Measurements from ENCODE around the gene IFI30.

The IFI30 gene

DNA sequence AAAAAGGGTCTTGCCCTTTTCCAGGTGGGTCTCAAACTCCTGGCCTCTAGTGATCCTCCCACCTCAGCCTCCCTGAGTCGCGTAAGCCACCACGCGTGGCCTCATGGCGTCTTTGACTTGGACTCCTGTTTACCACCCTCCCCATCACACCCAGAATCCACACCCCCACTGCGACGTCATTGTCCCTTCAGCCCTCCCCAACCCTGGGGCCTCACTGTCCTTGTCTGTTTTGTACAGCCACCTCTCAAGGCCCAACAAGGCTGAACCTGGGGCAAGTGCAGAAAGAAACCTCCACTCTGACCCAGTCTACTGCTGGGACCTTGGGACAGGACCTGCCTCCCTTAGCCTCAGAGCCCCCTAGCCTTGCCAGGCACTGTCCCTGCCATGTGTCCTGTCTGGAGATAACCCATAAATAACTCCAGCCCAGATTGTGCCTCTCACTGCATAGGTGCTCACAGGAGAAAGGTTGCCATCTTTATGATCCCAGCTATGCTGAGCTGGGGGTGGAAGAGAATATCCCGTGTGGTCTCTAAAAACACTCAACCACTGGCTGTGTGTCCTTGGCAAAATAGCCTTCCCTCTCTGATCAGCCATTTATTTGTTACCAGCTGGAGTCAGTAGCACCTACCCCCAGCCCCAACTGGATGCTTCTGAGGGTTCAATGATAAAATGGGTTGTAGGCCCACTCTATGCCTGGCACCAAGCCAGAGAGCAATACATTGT is 1.8 kb upstream of the IFI30 start:
- peak; percentile 50 for DNase-seq

DNA sequence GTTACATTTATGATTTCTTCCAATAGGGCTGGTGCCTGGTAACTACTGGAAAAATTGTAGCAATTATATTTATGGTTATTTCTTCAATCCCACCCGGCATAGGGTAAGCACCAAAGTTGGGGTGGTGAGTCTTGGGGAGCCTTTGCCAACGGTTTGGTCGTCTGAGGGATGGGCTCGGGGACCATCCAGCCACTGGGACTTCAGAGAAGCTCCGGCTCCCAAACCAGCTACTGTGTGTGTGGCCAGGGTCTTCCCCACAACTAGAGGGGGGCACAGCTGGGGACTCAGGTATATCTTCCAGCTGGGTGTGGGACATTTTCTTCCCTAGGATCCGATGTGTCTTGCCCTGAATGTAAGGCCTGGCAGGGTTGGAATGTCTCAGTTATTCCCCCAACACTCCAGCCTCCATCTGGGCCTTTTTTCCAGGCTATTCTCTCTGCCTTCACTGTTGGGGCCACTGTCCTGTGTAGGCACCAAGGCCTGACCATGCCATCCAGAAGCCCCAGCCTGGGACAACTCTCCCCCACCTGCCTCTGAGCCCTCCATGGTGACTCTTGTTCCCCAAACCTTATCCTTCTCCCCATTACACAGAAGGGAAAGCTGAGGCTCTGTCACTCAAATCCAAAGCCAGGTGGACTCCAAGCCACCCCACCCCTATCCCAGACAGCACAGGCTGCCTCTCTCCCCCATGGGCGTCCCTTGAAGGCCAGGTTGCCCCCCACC is 1.1 kb upstream of the IFI30 start:
- no peak for DNase-seq

DNA sequence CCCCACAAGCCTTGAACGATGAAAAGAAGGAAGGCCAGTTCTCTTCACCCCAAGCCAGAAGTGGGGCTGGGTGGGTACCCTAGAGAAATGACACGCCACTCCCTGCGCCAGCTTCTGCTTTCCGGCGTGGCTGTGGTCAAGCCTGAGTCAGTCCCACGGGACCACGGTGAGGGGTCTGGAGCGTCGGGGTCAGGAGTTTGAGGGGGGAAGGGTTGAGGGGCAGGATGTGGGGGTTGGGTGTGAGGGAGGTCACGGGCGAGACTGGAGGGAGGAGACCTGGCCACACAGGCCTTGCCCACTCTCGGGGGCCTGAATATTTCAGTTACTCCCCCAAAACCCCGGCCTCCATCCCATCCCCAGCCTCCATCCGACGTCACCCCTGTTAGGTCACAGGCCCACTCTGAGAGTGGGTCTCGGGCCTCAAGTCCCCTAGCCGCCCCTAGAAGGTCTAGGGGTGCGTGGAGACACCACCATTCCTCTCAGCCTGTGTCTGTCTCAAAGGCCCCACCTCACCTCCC is 500 bp upstream of the IFI30 start:
- peak; percentile 96 for DNase-seq

DNA sequence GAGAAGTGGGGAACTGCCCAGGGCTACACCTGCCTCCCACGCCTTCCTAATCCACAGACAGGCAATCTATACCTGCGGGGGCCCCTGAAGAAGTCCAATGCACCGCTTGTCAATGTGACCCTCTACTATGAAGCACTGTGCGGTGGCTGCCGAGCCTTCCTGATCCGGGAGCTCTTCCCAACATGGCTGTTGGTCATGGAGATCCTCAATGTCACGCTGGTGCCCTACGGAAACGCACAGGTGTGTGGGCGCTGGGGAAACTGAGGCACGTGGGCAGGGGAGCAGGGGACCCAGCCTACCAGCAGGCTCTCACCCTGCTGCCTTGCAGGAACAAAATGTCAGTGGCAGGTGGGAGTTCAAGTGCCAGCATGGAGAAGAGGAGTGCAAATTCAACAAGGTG is 1.4 kb downstream of the IFI30 start:
- DNase-seq: no peak

DNA sequence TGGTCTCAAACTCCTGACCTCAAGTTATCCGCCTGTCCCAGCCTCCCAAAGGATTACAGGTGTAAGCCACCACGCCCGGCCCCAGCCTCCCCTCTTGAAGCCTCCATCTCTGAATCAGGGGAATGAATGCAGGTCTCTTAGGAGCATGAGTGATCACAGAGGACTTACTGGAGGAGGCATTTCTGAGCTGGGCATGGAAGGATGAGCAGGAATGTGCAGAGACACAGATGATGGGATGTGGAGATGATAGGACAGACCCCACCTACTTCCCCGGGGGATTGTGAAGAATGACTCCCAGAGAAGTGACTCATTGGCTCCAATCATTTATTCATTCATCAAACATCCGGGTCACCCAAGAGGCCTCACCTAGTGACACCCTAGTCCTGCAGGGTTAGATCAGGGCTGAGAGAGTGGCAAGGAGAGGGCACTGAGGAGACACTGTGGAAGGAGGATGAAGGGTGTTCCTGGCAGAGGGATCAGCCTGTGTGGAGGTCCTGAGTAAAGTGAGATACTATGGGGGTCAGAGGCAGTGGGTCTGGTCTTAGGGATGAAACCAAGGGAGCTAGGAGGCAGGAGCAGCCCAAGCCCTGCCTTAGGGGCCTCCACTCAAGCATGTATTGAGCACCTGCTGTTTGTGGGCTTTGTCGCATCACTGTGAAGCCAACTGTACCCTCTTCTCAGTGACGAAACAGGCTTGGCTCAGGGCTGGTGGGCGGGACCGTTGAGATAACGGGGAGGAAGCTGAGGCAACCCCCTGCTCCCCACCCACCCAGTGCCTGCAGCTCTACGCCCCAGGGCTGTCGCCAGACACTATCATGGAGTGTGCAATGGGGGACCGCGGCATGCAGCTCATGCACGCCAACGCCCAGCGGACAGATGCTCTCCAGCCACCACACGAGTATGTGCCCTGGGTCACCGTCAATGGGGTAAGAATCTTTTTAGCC is 3.0 kb downstream of the IFI30 start:
- DNase-seq: no peak

DNA sequence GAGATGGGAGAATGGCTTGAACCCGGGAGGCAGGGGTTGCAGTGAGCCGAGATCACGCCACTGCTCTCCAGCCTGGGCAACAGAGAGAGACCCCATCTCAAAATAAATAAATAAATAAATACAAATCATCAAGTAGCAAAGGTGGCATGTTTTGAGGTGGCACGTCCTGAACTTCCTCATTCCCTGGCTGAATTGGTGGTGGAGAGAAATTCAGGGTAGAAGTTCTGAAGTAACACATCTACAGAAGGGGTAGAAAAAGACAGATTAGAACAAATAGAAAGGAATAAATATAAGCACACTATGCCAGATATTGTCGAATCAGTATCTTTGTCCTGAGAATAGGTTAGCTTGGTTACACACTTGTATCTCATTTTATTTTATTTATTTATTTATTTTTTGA is 6.3 kb downstream of the IFI30 start:
- DNase-seq: no peak

DNA sequence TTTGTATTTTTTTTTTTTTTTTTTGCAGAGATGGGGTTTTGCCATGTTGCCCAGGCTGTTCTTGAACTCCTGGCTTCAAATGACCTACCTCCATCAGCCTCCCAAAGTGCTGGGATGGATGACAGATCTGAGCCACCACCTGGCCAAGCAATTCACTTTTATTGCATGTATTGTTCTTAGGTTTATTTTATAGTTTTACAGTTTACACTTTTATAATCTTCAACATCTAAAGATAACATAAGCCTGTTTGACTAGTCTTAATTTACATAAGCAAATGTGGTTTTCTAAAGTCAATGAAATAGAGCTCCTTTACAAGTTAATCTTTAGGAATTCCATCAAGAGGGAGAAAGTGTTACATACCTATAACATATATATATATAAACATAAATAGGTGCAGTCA is 9.9 kb downstream of the IFI30 start:
- no peak for DNase-seq

DNA sequence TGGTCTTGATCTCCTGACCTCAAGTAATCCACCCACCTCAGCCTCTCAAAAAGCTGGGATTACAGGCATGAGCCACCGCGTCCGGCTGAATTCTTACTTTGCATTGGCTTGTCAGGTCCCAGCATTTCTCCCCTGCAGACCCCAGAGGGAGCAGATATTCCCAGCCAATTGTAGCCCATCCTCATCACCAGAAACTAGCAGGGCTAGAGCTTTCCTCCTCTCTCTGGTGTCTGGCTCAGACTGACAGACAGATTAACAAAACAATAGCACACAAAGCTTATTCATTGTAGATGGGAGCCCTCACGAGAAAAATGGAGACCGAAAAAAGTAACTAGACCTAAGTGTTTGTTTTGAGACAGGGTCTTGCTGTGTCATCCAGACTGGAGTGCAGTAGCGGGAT is 11.9 kb downstream of the IFI30 start:
- DNase-seq: no peak

DNA sequence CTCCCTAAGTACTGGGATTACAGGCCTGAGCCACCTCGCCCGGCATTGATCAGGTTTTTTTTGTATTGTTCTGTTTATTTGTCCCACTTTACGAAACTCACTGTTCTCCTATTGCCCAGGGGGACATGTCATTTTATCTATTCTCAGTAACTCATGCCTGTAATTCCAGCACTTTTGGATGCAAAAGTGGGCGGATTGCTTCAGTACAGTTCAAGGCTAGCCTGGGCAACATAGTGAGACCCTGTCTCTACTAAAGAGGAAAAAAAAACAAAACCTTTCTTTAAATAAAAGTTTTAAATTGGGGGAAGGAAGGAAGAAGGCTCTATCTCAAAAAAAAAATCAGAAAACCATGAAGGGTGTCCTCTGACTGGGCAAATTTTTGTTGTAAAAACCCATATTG is 16.7 kb downstream of the IFI30 start:
- DNase-seq: no peak

DNA sequence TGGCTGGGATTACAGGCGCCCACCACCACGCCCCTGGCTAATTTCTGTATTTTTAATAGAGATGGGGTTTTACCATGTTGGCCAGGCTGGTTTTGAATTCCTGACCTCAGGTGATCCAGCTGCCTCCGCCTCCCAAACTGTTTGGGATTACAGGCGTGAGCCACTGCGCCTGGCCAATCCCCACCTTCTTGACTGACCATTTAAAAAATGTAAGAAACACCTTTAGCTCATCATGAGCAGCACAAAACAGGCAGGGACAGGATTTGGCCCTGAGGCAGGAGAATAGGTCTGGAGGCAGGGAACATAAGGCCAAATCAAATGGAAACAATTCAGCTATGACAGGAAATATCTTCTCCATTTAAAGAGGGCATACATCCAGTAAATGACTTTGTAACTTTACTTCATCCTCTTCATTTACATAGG is 18.0 kb downstream of the IFI30 start:
- DNase-seq: no peak

DNA sequence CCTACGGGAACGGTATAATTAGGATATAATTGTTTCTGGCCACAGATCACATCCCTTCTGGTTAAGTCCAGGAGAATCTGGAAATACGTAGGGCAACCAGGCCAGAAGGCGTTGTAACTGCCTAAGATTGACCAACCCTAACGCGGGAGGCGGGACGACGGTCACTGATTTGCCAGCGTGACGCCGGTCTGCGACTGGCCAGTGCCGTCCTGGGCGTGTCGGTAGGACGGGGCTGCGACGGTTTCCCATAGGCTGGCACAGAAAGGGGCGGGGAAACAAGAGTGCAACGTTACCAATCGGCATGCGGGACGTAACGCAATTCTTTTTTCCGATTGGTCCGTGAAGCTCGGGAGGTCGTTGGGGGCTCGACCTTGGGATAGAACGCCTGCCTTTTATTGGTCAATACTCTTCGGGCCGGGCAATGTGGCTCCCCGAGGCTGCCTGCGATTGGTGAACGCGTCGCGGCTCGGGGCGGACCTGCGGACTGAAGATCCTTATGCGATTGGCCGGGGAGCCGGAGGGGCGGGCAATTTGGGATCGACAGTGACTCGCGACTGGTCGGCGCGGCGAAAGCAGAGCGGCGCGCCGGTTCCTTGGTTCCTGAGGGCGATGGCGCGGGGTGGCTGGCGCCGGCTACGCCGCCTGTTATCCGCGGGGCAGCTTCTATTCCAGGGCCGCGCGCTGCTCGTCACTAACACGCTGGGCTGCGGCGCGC is 19.2 kb downstream of the IFI30 start, which contains the start of gene MPV17L2:
MPV17L2 (plus strand) TSS at position 546 of the 715 bp plus-strand sequence; CDS start at position 610, 64 bp downstream.
- peak; percentile 100 for DNase-seq

DNA sequence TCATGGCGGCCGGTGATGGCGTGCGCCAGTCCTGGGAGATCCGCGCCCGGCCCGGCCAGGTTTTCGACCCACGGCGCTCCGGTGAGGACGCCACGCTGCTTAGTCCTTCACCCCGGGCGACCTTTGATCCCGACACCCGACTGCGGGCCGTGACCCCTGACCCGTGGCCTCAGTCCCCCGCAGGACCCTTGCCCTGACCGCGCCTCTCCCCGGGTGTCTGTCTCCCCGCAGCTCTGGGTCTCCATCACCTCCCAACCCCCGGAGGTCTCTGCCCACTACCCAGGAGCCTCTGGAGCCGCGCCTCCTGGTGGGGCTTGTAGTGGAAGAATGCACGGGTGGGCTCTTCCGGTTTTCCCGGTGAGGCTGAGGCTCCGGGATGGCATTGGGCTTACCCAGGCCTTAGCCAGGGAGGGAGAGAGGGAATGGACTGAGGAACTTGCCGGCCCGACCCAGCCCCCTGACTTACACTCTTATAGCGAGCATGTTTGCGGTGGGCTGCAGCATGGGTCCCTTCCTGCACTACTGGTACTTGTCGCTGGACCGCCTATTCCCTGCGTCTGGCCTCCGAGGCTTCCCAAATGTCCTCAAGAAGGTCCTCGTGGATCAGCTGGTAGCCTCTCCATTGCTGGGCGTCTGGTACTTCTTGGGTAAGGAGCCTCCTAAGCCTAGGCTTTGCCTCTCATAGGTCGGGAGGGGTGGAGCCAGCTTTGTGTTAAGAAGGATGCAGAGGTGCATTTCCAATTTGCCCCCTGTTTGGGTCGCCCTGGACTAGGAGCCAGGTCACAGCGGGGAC is 20.0 kb downstream of the IFI30 start:
- no peak for DNase-seq

DNA sequence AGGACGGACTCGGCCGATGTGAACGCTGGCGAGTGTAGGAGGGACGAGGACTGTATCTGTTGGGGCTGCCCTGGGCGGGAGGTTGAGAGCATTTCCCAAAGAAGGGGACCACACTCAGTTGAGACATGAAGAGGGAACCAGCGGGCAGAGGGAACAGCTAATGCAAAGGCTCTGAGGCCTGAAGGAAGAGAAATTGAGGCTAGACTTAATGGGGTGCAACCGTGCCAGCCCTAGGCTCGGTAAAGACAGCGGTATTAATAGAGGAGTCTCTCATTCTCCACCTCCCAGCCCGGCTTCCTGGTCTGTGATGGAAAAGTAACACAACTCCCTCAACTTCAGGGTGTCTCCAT is 20.5 kb downstream of the IFI30 start:
- DNase-seq: no peak

DNA sequence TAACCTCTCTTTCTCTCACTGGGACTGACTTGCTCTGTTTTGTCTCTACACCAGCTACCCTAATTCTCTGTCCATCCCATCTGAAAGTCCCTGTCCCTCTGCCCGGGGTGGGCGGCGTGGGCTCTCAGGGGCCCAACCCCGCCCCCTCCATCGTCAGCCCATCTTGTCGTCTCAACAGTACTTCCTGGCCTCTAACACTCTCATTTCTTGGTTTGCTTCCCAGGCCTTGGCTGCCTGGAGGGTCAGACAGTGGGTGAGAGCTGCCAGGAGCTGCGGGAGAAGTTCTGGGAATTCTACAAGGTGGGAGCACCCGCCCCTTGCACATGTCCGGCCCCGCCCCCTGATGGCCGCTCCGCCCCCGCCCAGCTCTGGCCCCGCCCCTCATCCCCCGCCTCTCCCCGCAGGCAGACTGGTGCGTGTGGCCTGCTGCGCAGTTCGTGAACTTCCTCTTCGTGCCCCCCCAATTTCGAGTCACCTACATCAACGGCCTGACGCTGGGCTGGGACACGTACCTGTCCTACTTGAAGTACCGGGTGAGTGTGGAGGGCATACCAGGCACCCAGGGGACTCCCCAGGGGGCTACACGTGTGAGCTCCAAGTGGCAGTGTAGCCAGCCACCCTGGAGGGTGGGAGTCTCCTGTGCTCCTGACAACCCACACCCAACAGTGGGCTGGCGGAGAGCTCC is 21.1 kb downstream of the IFI30 start:
- DNase-seq: no peak

DNA sequence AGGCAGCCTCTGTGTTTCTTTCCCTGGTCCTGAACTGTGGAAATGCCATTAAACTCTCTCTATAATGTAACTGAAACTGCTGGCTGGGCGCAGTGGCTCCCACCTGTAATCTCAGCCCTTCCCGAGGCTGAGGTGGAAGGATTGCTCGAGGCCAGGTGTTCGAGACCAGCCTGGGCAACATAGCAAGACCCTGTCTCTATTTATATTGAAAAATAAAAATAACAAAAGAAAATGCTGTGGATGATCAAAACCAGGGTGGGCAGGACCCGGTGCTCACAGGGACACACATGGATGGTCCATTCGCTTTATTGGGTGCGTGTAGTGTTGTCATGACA is 22.9 kb downstream of the IFI30 start:
- DNase-seq: no peak

DNA sequence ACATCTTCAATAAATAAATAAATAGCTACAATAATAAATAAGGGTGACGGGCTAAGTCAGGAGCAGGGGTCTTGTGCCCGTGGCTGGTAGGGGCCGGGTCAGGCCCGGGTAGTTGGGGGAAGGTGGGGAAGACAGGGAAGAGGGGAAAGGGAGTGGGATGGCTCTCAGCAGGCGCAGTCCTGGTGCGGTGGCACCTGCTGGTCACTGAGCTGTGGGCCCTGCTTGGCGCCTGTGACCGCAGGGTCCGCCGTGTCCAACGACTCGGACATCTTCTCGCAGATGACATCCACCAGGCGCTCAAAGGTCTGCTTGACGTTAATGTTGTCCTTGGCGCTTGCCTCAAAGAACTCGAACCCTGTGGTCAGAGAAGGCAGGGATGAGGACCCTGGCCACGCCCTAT is 23.7 kb downstream of the IFI30 start:
- DNase-seq: no peak

DNA sequence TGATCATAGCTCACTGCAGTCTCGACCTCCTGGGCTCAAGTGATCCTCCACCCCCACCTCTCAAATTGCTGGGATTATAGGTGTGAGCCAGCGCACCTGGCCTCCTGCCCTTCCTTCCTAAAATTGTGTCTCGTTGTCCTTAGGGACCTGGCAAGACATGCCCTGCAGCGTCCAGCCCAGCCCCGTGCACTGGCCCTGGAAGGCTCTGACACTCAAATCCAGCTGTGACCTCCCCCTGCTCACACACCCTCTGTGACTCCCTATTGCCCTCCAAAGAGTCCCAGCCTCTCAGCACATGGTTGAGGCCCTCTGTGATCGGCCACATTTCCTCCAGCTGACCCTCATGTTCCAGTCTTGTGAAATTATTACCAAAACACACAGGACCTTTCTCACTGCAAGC is 24.3 kb downstream of the IFI30 start:
- DNase-seq: no peak

DNA sequence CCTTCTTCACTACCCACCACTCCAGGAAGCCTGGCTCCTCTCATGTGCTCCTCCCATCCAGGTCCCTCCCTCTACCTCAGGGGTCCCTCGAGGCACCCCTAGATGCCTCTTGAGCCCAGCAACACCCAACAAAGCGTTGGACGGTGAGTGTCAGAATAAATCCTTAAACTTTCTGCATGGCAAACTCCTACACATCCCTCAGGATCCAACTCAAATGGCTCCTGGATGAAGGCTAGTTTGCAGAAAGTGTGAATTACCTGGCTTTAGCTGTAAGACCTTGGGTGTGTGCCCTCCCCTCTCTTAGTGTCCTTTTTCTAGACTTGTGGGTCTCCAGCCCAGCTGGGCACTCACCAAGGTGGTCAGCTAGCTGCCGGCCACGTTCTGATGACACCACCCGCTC is 24.8 kb downstream of the IFI30 start:
- DNase-seq: no peak

DNA sequence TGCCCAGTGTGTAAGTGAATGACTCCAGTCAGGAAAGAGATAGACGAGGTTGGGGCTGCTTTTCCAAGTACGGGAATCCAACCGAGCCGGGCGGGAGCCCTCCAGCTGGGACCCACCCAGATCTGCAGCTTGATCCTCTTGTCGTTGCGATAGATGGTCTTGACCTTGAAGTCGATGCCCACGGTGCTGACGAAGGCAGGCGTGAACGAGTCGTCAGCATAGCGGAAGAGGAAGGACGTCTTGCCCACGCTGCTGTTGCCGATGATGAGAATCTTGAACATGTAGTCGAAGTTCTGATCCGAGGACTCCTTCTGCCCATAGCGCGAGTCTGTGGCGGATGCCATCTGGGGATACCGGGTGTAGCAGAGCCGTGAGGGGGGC is 28.8 kb downstream of the IFI30 start:
- DNase-seq: no peak

DNA sequence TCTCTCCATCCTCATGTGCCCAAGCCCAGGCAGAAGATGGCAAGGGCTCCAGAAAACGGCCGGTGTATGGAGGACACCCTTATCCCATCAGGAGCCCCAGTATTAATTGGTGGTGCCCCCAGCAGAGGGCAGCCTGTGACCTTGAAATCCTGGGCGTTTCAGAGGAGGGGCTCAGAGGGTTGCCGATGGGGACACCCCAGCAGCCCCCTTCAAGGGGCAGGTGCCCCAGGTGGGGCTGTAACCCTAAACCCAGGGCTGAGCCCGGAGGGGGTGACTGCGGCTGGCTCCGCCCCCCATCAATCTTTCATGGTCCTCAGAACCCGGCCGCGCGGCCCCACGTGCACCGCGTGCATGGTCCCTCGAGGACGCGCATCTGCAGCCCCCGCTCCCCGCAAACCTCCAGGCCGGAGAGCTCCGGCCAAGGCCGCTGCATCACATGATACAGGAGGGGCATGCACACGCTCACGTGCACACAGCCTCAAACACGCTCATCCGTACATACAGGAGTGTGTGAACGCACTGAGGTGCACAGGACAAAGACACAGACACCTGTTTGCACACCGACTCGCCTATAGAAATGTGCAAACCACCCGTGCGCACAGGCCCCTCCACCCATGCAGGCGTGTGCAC is 29.3 kb downstream of the IFI30 start:
- no peak for DNase-seq

DNA sequence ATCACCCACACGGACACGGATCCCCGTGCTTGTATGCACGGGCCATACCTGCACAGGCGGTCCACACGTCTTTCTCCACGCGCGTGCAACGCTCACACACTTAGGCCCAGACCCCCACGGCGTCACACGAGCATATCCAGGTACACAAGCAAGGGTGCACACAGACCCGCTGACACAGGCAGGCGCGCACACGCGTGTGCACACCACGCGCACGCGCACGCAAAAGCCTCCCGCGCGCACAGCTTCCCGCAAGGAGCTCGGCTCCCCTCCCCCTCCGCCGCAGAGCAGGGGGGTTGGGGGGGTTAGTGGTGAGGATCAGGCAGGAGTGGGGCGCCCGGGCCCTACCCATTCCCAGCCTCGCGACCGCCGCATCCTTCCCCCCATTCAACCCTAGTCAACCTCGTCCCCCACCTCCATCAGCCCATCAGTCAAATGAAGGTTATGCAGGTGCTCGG is 29.8 kb downstream of the IFI30 start:
- DNase-seq: no peak
